Activated naive CD8-positive, alpha-beta T cell (primary cell): ENCODE results near the gene SLC9A5.

Experiments
- H3K27ac Mint-ChIP-seq: one replicate; pipeline ENCODE4 v1.8.0; 2021; ENCODE audit warnings: mixed read lengths
- H3K27me3 Mint-ChIP-seq: one replicate; pipeline ENCODE4 v1.8.0; 2021; ENCODE audit warnings: mixed read lengths
- H3K36me3 Mint-ChIP-seq: one replicate; pipeline ENCODE4 v1.8.0; 2021; ENCODE audit warnings: mixed read lengths
- H3K4me1 Mint-ChIP-seq: one replicate; pipeline ENCODE4 v1.8.0; 2021; ENCODE audit warnings: low read depth, mixed read lengths
- H3K4me3 Mint-ChIP-seq: one replicate; pipeline ENCODE4 v1.8.0; 2021; ENCODE audit warnings: mild to moderate bottlenecking, mixed read lengths
- H3K9me3 Mint-ChIP-seq: one replicate; pipeline ENCODE4 v1.8.0; 2021; ENCODE audit warnings: low read depth, mixed read lengths

Gene SLC9A5

DNA sequence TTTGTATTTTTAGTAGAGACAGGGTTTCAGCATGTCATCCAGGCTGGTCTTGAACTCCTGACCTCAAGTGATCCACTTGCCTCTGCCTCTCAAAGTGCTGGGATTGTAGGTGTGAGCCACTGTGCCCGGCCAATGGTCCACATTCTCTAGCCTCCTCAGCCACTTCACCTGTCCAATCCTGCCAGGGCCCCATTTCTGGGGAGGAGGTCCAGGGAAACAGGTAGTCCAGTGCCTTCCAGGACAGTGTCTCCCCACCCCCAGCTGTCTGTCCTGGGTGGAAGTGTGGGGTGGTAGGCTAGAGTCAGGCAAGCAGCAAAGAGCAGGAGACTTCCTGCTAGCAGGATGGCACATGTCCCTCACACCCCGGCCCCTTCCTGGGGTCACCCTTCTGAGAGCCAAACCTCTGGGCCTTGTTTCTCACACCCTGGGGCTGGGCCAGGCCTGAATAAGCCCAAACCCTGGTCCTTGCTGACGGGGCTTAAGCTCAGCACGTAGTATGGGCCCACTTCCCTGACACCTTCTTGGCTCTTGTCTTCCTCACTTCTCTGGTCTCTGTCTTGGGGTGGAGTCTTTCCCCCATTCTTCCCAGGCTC lies 6.5 kb upstream of the SLC9A5 start:
- H3K27me3 Mint-ChIP-seq: no peaks in the 10 kb centered on the region
- H3K36me3 Mint-ChIP-seq: no peaks in the 10 kb centered on the region
- peak overlapping the region; percentile 3 for H3K27ac Mint-ChIP-seq
- H3K4me3 Mint-ChIP-seq: no peak overlapping the region
- no peaks in the 10 kb centered on the region for H3K9me3 Mint-ChIP-seq
- H3K4me1 Mint-ChIP-seq: peaks cover 25% of the 10 kb centered on the region

DNA sequence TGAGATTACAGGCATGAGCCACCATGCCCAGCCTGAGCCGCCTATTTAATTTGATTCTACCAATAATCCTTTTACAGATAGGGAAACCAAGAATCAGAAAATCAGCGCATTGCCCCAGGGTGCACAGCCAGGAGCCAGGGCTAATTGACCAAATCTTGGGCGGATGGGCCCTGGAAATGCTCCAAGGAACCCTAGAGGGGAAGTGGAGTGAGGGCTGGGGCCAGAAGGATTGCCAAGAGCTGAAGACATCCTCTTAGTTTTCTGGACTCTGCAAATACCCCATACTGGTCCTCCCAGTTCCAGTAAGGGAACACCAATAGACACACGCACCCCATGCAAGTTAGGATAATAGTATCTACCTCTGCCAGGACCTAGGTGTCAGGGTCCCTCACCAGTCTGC lies 5.3 kb upstream of the SLC9A5 start:
- peak overlapping the region; percentile 38 for H3K4me3 Mint-ChIP-seq
- peak overlapping the region; percentile 94 for H3K27ac Mint-ChIP-seq
- H3K9me3 Mint-ChIP-seq: no peaks in the 10 kb centered on the region
- H3K4me1 Mint-ChIP-seq: peaks cover 33% of the 10 kb centered on the region
- H3K27me3 Mint-ChIP-seq: no peaks in the 10 kb centered on the region
- H3K36me3 Mint-ChIP-seq: no peaks in the 10 kb centered on the region

DNA sequence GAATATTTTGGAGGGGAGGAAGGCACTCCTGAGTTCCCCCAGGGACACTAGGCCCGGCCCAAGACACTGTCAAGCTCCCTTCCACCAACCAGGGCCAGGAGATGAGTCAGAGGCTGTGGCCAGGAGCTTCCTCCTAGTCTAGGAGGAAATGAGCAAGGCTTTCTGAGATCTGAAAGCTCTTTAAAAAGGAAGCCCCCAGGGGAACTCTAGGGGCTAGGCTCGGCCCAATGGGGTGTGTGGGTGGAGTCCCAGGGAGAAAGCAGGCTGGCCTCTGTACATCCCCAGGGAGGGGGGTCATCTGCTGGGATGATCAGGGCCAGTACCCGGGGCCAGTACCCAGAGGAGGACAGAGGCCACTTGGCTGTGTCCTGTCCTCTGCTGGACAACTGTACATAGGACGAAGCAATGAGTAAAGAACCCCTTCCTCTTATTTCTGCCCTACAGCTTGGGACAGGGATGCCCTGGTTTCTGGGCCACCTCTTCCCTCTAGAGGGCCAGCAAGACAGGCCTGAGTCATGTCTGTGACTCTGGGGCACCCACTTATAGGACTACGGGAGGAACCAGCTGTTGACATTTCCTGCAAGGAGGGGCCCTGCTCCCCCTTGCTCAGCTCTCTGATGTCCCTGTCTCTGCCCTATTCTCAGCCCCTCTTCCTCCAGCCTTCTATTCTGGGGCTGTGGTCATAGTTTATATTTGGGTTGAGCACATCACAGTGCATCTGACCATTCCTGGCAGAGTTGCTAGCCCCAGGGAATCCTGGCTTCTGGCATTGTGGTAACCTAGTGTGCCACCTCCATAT lies 4.2 kb upstream of the SLC9A5 start:
- Mint-ChIP-seq H3K9me3 (no peaks in the 10 kb centered on the region), H3K27ac (peak overlapping the region; percentile 94), H3K4me1 (peaks cover 37% of the 10 kb centered on the region), H3K27me3 (no peaks in the 10 kb centered on the region), H3K36me3 (no peaks in the 10 kb centered on the region), H3K4me3 (peak overlapping the region; percentile 86)

DNA sequence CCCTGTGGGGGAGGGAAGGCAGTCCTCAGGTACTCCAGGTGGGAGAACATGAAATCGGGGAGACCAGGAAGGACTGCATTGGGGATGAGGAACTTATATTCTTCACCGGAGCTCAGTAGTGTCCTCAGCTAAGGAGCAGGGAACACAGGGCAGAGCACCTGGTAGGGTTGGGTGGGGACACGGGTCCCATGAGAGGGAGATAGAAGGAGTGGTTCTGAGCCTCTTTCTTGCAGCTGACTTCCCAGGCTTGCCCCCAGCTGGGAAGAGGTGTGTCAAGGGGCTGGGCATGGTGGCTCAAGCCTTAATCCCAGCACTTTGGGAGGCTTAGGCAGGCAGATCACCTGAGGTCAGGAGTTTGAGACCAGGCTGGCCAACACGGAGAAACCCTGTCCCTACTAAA lies 3.6 kb upstream of the SLC9A5 start:
- H3K36me3 Mint-ChIP-seq: no peaks in the 10 kb centered on the region
- no peaks in the 10 kb centered on the region for H3K27me3 Mint-ChIP-seq
- H3K9me3 Mint-ChIP-seq: no peaks in the 10 kb centered on the region
- peak overlapping the region; percentile 86 for H3K4me3 Mint-ChIP-seq
- peak overlapping the region; percentile 94 for H3K27ac Mint-ChIP-seq
- H3K4me1 Mint-ChIP-seq: peaks cover 43% of the 10 kb centered on the region

DNA sequence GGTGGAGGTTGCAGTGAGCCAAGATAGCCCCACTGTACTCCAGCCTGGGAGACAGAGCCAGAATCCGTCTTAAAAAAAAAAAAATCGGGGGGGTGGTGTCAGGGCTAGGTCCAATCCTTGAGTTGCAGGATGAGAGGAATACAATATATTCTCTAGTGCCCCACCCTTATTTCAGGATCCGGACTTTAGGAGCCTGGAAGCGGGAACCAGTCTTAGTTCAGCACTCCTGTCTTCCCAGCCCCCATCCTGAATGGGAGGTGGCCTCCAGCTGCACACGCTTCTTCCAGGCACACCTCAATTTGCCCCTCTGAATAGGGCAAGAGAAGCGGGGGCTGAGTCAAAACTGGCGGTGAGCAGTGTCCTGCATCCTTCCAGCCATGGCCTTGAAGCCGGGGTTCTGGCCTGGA lies 3.1 kb upstream of the SLC9A5 start:
- Mint-ChIP-seq H3K4me3 (peak overlapping the region; percentile 87), H3K36me3 (no peaks in the 10 kb centered on the region), H3K4me1 (peaks cover 44% of the 10 kb centered on the region), H3K27me3 (no peaks in the 10 kb centered on the region), H3K9me3 (no peaks in the 10 kb centered on the region), H3K27ac (no peak overlapping the region)

DNA sequence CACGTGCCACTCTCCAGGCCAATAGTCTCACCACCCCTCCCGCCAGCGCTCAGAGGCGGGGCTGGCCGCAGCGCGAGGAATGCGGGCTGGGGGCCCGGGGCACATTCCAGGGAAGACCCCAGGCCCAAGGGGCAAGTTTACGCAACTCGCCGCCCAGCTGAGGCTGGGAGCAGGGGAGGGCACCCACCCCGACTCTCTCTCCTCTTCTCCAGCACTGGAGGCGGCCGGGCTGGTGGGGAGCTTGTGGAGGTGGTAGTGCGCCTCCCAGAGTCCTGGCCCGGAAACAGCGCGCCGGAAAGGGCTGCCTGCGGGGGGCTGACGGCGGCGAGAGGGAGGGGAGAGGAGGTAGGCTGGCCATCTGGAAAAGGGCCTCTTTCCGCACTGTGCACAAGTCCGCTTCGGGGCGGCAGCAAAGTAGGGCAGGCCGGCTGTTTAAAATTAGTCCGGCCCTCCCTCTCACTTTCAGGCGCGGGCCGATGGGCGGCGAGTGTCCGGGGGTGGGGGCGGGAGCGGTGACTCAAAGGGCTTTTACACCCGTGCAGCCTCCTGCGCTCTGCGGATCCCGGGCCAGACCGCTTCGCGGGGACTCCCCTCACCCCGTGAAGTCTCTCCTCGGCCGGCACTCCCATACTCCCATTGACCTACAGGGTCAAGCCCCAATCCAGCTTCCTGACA lies 2.6 kb upstream of the SLC9A5 start:
- Mint-ChIP-seq H3K4me1 (peaks cover 43% of the 10 kb centered on the region), H3K36me3 (no peaks in the 10 kb centered on the region), H3K27ac (peak overlapping the region; percentile 58), H3K27me3 (no peaks in the 10 kb centered on the region), H3K9me3 (no peaks in the 10 kb centered on the region), H3K4me3 (peak overlapping the region; percentile 87)

DNA sequence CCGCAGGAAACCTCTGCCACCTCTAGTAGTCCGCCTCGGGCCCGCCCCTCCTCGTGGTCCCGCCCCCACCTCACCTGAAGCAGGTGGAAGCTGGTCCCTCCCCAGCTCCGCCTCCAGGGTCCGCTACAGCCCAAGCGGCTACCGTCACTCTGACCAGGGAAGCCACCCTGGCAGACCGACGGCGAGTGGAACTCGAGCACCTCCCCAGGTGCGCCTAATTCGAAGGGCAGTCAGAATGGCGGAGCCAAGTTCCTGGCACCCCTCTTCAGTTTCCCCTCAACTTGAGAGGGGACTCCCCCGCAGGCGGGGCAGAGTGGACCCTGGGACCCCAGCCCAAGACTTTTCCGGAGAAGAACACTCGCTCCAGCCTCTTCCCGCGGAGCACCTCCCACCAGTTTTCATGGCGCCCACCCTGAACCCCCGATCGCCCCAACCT lies 2.0 kb upstream of the SLC9A5 start:
- no peaks in the 10 kb centered on the region for H3K36me3 Mint-ChIP-seq
- peak overlapping the region; percentile 87 for H3K4me3 Mint-ChIP-seq
- H3K27me3 Mint-ChIP-seq: no peaks in the 10 kb centered on the region
- peaks cover 39% of the 10 kb centered on the region for H3K4me1 Mint-ChIP-seq
- no peaks in the 10 kb centered on the region for H3K9me3 Mint-ChIP-seq
- H3K27ac Mint-ChIP-seq: peak overlapping the region; percentile 58

DNA sequence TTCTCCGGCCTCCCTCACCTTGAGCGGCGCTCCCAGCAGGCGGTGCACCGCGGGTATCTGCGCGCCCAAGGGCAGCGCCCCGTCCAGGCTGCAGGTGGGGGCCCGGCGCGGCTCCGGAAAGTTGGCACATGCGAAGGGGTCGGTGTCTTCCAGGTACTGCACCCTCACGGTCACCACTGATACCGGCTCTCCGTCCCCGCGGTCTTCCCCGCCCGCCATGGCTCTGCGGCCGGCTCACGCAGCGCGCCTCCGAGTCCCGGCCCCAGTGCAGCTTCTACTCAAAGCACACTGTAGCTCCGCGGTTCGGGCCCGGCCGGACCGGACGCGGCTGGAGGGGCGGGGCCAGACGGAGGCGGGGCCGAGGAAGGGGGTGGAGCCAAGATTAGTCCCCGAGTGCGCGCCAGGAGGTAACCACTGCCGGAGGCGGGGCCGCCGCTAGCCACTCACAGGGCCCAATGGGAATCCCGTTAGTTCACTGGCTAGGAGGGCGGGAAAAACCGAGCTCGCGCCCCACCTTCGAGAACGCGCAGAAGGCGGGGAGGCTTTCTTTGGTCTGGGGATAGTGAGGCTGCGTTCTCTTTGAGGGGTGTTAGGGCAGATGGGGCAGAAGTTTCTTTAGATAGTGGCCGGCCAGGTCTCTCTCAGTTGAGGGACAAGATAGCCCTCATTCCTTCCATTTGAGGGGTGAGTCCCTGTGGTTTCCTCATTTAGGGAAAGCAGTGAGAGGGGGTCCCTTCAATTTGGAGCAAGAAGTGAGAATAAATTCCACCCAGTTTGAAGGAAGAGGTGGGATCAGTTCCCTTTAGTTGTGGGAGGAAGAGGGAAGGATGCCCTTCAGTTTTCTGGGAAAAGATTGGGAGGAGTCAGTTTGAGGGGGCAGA lies 1.3 kb upstream of the SLC9A5 start, which contains the start of gene FHOD1:
Gene FHOD1, minus strand, starts transcription at position 290 of the 881 bp plus-strand sequence. Its CDS starts 71 bp downstream, at position 219.
- Mint-ChIP-seq H3K36me3 (no peaks in the 10 kb centered on the region), H3K4me3 (peak within 1 kb of the TSS; percentile 87), H3K27ac (peak within 1 kb of the TSS; percentile 86), H3K9me3 (no peaks in the 10 kb centered on the region), H3K27me3 (no peaks in the 10 kb centered on the region), H3K4me1 (peaks cover 39% of the 10 kb centered on the region)

DNA sequence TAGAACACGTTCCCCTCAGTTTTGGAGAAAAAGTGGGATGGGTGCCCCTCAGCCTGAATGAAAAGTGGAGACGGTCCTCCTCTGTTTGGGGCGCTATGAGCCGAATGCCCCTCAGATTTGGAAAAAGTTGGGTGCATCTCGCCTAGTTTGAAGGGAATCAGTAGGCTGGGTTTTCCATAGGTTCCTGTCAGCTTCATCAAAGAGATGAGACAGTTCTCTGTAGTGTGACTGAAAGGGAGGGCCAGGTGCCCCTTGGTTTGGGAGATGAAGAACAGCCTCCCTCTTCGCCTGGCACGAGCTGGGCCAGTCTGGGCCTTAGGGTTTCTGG lies 742 bp upstream of the SLC9A5 start:
- Mint-ChIP-seq H3K36me3 (no peaks in the 10 kb centered on the region), H3K9me3 (no peaks in the 10 kb centered on the region), H3K27me3 (no peaks in the 10 kb centered on the region), H3K4me3 (peak overlapping the region; percentile 87), H3K27ac (peak overlapping the region; percentile 86), H3K4me1 (peaks cover 39% of the 10 kb centered on the region)

DNA sequence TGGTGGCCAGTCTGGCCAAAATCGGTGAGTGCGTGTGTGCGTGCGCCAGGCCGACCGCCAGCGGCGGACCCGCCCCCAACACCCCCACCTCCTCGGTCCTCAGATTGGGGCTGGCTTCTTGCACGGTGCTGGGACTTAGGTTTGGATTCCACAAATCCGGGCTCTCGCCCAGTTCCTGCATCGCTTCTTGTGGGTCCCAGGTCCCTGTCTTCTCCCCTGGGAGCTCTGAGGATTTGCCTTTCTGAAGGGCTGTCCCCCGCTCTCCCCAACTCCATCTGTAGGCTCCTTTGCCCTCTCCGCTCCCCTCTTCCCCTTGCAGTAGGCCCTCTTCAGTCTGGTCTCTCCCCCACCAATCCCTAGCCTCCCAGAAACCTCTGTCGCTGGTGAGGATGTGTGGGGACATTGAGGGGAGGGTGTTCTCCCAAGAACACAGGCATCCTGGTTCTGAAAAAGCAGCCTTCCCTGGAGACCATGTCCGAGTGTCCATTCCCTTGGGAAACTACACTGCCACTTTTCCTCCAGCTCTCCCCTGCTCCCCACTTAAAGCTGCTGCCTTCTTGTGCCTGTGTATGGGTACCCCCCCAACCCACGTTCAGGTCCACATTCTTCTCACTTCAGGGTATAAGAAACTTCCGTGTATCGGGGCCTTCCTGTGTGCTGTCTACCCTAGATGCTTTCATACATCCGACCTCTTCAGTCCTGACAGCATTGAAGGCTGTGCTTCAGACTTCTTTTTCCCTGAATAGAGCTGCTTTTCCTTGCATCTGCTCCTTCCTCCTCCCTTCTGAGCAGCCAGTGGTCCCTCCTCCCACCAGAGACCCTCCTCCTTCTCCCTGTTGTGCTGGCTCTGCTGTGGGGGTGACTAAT lies 632 bp downstream of the SLC9A5 start:
- no peaks in the 10 kb centered on the region for H3K27me3 Mint-ChIP-seq
- H3K4me1 Mint-ChIP-seq: peaks cover 30% of the 10 kb centered on the region
- H3K4me3 Mint-ChIP-seq: peak overlapping the region; percentile 86
- peak overlapping the region; percentile 80 for H3K27ac Mint-ChIP-seq
- no peaks in the 10 kb centered on the region for H3K9me3 Mint-ChIP-seq
- no peaks in the 10 kb centered on the region for H3K36me3 Mint-ChIP-seq

DNA sequence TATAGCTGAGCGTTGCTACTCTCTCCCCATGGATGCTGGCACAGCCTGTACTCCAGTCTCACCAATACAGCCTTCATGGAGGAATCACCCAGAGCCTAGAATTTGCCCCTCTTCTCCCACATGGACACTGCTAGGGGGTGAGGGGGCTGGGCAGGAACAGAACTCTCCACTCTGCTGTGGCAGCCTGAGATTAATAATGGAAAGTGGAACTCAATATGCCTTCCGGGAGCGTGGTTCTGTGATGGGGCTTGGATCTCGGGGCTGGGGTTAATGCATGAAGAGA lies 1.2 kb downstream of the SLC9A5 start:
- H3K4me1 Mint-ChIP-seq: peaks cover 24% of the 10 kb centered on the region
- H3K4me3 Mint-ChIP-seq: peak overlapping the region; percentile 86
- H3K9me3 Mint-ChIP-seq: no peaks in the 10 kb centered on the region
- peak overlapping the region; percentile 80 for H3K27ac Mint-ChIP-seq
- H3K36me3 Mint-ChIP-seq: no peaks in the 10 kb centered on the region
- no peaks in the 10 kb centered on the region for H3K27me3 Mint-ChIP-seq

DNA sequence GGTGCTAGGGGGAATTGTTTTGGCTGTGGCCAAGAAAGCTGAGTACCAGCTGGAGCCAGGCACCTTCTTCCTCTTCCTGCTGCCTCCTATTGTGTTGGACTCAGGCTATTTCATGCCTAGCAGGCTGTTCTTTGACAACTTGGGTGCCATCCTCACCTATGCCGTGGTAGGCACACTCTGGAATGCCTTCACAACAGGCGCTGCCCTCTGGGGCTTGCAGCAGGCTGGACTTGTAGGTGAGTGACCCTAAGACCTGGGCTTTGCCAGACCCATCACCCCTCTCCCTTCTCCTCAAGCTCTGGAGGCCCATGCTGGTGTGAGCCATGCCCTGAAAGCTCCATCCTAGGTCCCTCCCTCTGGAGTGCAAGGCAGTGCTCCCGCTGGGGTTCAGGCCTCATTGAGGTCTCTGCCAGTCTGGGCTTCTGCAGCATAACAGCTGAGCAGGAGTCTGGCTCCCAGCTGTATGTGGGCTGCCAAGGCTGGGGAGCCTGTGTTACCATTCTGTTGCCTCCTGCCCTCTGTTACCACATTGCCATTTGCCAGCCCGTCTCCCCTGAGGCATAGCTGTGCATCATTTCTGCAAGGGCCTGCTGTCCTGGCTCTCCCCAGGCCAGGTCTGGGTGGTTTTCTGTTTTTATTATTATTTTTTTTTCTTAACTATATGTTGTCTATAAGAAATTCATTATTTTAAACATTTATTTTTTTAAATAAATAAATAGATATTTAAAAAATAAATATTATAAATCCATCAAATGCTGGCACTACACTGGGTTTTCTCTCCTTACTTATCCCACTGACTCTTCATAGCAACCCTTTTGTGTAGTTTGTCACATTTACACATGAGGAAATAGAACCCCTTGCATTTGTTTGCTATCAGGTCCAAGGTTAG lies 4.1 kb downstream of the SLC9A5 start:
- Mint-ChIP-seq H3K36me3 (peaks cover 3% of the 10 kb centered on the region), H3K9me3 (no peaks in the 10 kb centered on the region), H3K27ac (no peak overlapping the region), H3K27me3 (no peaks in the 10 kb centered on the region), H3K4me1 (peaks cover 14% of the 10 kb centered on the region), H3K4me3 (no peak overlapping the region)

DNA sequence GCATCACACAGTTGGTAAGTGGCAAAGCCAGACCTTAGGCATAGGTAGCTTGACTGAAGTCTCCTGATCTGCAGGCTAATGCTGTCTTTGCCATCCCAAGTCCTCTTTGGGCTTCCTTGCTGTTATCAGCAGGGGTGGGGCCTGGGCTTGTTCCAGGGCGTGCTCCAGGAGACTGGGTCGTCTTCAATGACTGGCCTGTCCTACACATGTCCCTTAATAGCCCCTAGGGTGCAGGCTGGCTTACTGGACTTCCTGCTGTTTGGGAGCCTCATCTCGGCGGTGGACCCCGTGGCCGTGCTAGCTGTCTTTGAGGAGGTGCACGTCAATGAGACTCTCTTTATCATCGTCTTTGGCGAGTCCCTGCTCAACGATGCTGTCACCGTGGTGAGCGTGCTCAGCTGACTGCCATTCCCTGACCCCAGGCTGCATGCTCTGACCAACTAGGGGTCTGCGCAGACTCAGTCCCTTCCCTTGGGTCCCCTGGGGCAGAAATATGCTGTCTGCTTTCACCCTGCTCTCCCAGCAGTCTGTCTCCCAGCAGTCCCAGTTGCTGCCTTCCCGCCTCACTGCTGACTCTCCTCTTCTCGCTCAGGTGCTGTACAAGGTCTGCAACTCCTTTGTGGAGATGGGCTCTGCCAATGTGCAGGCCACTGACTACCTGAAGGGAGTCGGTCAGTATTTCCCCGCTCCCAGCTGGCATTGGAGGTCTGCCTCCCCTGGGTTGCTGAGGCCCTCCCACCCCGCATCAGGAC lies 6.2 kb downstream of the SLC9A5 start:
- Mint-ChIP-seq H3K27me3 (peaks cover 3% of the 10 kb centered on the region), H3K4me1 (peaks cover 2% of the 10 kb centered on the region), H3K4me3 (no peak overlapping the region), H3K9me3 (no peaks in the 10 kb centered on the region), H3K36me3 (peaks cover 3% of the 10 kb centered on the region), H3K27ac (no peak overlapping the region)
